AG04450 (cell line): ENCODE data around the gene F13A1. TPM values are rescaled to one million over a fixed set of nuclear protein-coding genes. Genes with fewer than 3 reads are reported as not detected.

Experiments
- CTCF ChIA-PET: fragments of 300-600, 350-600 bp; formaldehyde crosslinking; extraction: SDS; loops from one replicate; lab custom pipeline; 2022; ENCODE audit warnings: antibody characterized with exemption, inconsistent platforms; lab: Charles Lee
- POLR2A ChIA-PET: fragments of 350-600 bp; formaldehyde crosslinking; extraction: SDS; loops from one replicate; lab custom pipeline; 2021; ENCODE audit warnings: antibody characterized with exemption, inconsistent platforms; lab: Yijun Ruan, JAX
- DNase-seq: peaks from one replicate; pipeline ENCODE4 v3.0.0-alpha.2; 2011; ENCODE audit warnings: low read depth, low spot score
- H3K27ac ChIP-seq: one replicate; pipeline ENCODE4 v1.5.1; 2012; ENCODE audit warnings: low read depth, low read length, control low read depth
- H3K27me3 ChIP-seq: one replicate; pipeline ENCODE4 v1.6.0; 2012; ENCODE audit warnings: low read length; ENCODE audit not compliant: control insufficient read depth, insufficient read depth
- H3K4me3 ChIP-seq: 2 replicates; pipeline ENCODE4 v1.5.1; 2011; ENCODE audit warnings: mild to moderate bottlenecking, low read depth, low read length, control low read depth
- H3K9me3 ChIP-seq: 2 replicates; pipeline ENCODE4 v1.5.1; 2012; ENCODE audit warnings: low read length; ENCODE audit not compliant: control insufficient read depth, insufficient read depth
- CTCF ChIP-seq: IDR thresholded peaks from 2 replicates; pipeline ENCODE4 v1.5.1; 2011; ENCODE audit warnings: low read depth, low read length, control low read depth, inconsistent platforms
- polyA plus RNA-seq: library from polyadenylated mRNA; depleted of rRNA; stranded (reverse); fragments of >200 nt; gene quantifications from 2 replicates; pipeline ENCODE4 v1.2.3, GENCODE V29; 2011

Gene F13A1
- polyA plus RNA-seq, 1 experiment, result not detected

- ChIA-PET POLR2A (no interaction called here), CTCF (no interaction called here)
- TF ChIP-seq CTCF, result no peak
These were observed 141.7 kb downstream of the F13A1 start for GRCh38 chr6:6178795-6179194.

GRCh38 chr6:6177754-6178153 is 142.7 kb downstream of the F13A1 start:
- no peak for DNase-seq
- H3K27ac ChIP-seq, result no peak overlapping the region
- CTCF ChIA-PET, result no interaction called here
- H3K4me3 ChIP-seq, result no peak overlapping the region
- H3K27me3 ChIP-seq, result no peaks in the 10 kb centered on the region
- no peak for TF ChIP-seq CTCF
- H3K9me3 ChIP-seq, result peaks cover 58% of the 10 kb centered on the region
- POLR2A ChIA-PET, result no interaction called here

More at GRCh38 chr6:6178795-6179194, 141.7 kb downstream of the F13A1 start:
- Histone ChIP-seq H3K9me3 (peaks cover 47% of the 10 kb centered on the region), H3K4me3 (no peak overlapping the region), H3K27me3 (no peaks in the 10 kb centered on the region), H3K27ac (no peak overlapping the region)
- no peak for DNase-seq

DNA sequence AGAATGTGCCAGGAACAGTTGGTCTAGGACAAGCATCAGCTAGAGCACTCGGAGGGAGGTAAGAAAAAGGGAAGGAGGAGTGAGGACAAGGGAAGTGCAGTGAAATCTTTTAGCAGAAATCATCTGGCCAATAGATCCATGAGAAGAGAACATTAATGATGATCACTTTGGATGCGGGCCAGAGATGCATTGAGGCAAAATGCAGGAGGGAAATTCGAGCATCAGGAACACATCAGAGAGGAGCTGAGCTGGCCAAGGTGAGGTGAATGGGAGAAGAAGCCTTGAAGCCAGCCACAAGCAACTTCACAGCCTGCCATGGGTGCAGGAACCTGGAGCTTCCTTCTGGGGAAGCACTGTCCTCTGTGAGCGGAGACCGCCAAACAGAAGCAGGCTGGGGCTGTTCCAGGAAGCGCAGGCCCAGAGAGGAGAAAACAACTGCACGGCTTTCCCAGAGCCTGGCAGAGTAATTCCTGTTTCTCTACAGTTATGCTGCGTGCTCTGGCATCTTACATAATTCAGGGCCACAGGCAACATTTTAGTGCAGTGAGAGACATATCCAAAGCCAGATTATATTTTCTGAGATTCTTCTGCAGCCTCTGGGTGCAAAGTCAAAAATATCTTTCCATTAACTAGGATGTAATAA is 143.8 kb downstream of the F13A1 start:
- ChIA-PET POLR2A (no interaction called here), CTCF (no interaction called here)
- Histone ChIP-seq H3K9me3 (peaks cover 56% of the 10 kb centered on the region), H3K27ac (no peak overlapping the region), H3K4me3 (no peak overlapping the region), H3K27me3 (no peaks in the 10 kb centered on the region)
- TF ChIP-seq CTCF, result no peak
- DNase-seq, result no peak

DNA sequence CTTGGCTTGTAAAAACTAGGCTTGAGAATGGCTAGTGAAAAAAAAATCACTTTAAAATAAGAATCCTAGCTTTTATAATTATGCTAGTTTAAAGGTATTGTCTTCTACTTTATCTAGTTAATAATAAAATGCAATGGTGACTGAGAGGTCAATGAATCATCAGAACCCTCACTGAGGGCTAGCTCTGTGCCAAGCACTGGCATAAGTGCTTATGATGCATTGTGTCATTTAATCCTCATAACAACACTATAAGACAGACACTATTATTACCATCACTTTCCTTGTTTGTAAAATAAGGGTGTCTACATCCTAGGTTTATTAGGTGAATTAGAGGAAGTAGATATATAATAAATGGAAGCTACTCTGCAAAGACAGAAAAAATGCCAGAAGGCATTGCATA is 144.3 kb downstream of the F13A1 start:
- H3K9me3 ChIP-seq, result peaks cover 61% of the 10 kb centered on the region
- ChIA-PET CTCF (no interaction called here), POLR2A (no interaction called here)
- no peak for DNase-seq
- no peaks in the 10 kb centered on the region for H3K27me3 ChIP-seq
- no peak overlapping the region for H3K27ac ChIP-seq
- H3K4me3 ChIP-seq, result no peak overlapping the region
- no peak for TF ChIP-seq CTCF

DNA sequence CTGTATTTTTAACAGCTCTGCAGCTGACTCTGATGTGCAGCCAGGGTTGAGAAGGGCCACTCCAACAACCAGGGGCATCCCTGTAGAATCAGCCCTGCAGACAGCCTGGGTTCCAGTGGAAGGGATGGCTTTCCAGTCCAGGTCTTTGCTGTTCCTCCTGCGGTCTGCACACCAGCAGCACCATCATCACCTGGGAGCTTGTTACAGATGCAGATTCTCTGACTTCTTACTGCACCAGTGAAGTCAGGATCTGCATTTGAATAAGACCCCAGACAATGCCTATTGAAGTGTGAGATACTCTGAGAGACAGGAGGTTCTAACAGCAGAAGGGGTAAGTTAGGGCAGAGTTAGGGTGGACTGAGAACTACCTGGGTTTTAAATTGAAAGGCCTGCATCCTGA is 151.3 kb downstream of the F13A1 start:
- CTCF ChIA-PET, result no interaction called here
- TF ChIP-seq CTCF, result no peak
- DNase-seq, result no peak
- POLR2A ChIA-PET, result no interaction called here
- no peak overlapping the region for H3K4me3 ChIP-seq
- H3K27me3 ChIP-seq, result no peaks in the 10 kb centered on the region
- peaks cover 58% of the 10 kb centered on the region for H3K9me3 ChIP-seq
- H3K27ac ChIP-seq, result no peak overlapping the region
